Uterus (tissue), 4 donors: ENCODE data around the gene DGKG. TPM values are rescaled to one million over a fixed set of nuclear protein-coding genes. Genes with fewer than 3 reads are reported as not detected.

Source experiments
- DNase-seq, 2 donors: peaks; one replicate each; pipeline ENCODE4 v3.0.0-alpha.2; 2019 to 2020
- H3K27ac ChIP-seq, 2 donors: fragments of 200-600 bp; sonication (generic); 1 replicate in 1 of 2; 2 replicates in 1 of 2; pipeline ENCODE4 v1.5.1; 2016 to 2018
- H3K27me3 ChIP-seq, 2 donors: fragments of 200-600 bp; sonication (generic); one replicate each; pipeline ENCODE4 v1.5.1; 2018 to 2019; ENCODE audit warnings: control low read depth in 1 of 2
- H3K36me3 ChIP-seq, 2 donors: fragments of 200-600 bp; sonication (generic); one replicate each; pipeline ENCODE4 v1.5.1; 2019; ENCODE audit warnings: control low read depth in 1 of 2
- H3K4me1 ChIP-seq, 2 donors: fragments of 200-600 bp; sonication (generic); one replicate each; pipeline ENCODE4 v1.5.1; 2018 to 2019; ENCODE audit warnings: control low read depth in 1 of 2
- H3K4me3 ChIP-seq, 2 donors: fragments of 200-600 bp; sonication (generic); 1 replicate in 1 of 2; 2 replicates in 1 of 2; pipeline ENCODE4 v1.5.1; 2018 to 2019; ENCODE audit warnings: mild to moderate bottlenecking in 1 of 2
- H3K9me3 ChIP-seq, 2 donors: fragments of 200-600 bp; sonication (generic); one replicate each; pipeline ENCODE4 v1.5.1; 2019; ENCODE audit warnings: control low read depth in 1 of 2
- CTCF ChIP-seq, 4 experiments: fragments of 200-600 bp in 2 of 4; fragments of 450-650 bp in 2 of 4; sonication (generic) in 2 of 4; IDR thresholded peaks; one replicate each; pipeline ENCODE4 v1.5.1; 2016 to 2019; ENCODE audit warnings: antibody characterized with exemption in 4 of 4, mild to moderate bottlenecking in 2 of 4, moderate library complexity in 1 of 4
- POLR2A ChIP-seq, 2 donors: fragments of 450-650 bp; IDR thresholded peaks; one replicate each; pipeline ENCODE4 v1.6.1; 2016; ENCODE audit warnings: antibody characterized with exemption in 2 of 2, mild to moderate bottlenecking in 1 of 2, moderate library complexity in 1 of 2
- intact Hi-C: fragments of 100-400 bp; cut with DNase I; formaldehyde crosslinking; loops from one replicate; pipeline ENCODE4 v1.15.1; 2023; ENCODE audit warnings: low total_unique reads
- total RNA-seq, 4 donors: library from RNA; depleted of rRNA in 3 of 4; stranded (reverse); fragments of >200 nt in 3 of 4; gene quantifications; one replicate each; pipeline versions ENCODE4 v1.1.0 to v1.2.4, GENCODE V29; 2014 to 2023
- donor health status: DM: yes; HTN: yes; CAD: no.

The DGKG gene
- total RNA-seq, 4 donors from 2014 or later, result 1.9 to 10.8 (median 6.7) TPM

GRCh38 chr3:186361246-186361761 is 730 bp downstream of the DGKG start:
- intact Hi-C loops, result no loop called here
- Histone ChIP-seq H3K4me1 (no peaks in the 10 kb centered on the region), H3K9me3 (no peaks in the 10 kb centered on the region), H3K27me3 (peaks cover 7 to 23% of the 10 kb centered on the region in 2 donors), H3K4me3 (peak overlapping the region; percentile 24 to 33), H3K27ac (peak overlapping the region; percentile 7 to 30), H3K36me3 (no peaks in the 10 kb centered on the region)
- DNase-seq, result no peak
- no peak for TF ChIP-seq POLR2A (IDR thresholded peaks at IDR 0.05)
- TF ChIP-seq CTCF (IDR thresholded peaks at IDR 0.05), result no peak

- DNase-seq, result no peak
- peak overlapping the region in 1 of 2 donors; percentile 7 for H3K27ac ChIP-seq
- intact Hi-C loops, result no loop called here
- H3K9me3 ChIP-seq, result no peaks in the 10 kb centered on the region
- no peaks in the 10 kb centered on the region for H3K36me3 ChIP-seq
- TF ChIP-seq CTCF (IDR thresholded peaks at IDR 0.05) (no peak), POLR2A (IDR thresholded peaks at IDR 0.05) (peak in 1 of 2 donors; percentile 18)
- H3K27me3 ChIP-seq, result peaks cover 7 to 23% of the 10 kb centered on the region in 2 donors
- no peaks in the 10 kb centered on the region for H3K4me1 ChIP-seq
- peak overlapping the region in 1 of 2 donors; percentile 33 for H3K4me3 ChIP-seq
Measured at GRCh38 chr3:186360779-186361178, 1.3 kb downstream of the DGKG start.

- no peaks in the 10 kb centered on the region for H3K9me3 ChIP-seq
- no peak for TF ChIP-seq POLR2A (IDR thresholded peaks at IDR 0.05)
- no peak for TF ChIP-seq CTCF (IDR thresholded peaks at IDR 0.05)
- H3K27ac ChIP-seq, result no peak overlapping the region
- H3K4me1 ChIP-seq, result no peaks in the 10 kb centered on the region
- DNase-seq, result no peak
- H3K36me3 ChIP-seq, result no peaks in the 10 kb centered on the region
- H3K4me3 ChIP-seq, result no peak overlapping the region
- peaks cover 7 to 19% of the 10 kb centered on the region in 2 donors for H3K27me3 ChIP-seq
- intact Hi-C loops, result no loop called here
Measured at GRCh38 chr3:186359078-186359477, 3.0 kb downstream of the DGKG start.

GRCh38 chr3:186356152-186356551 is 5.9 kb downstream of the DGKG start:
- intact Hi-C loops, result no loop called here
- DNase-seq, result no peak
- H3K9me3 ChIP-seq, result no peaks in the 10 kb centered on the region
- no peaks in the 10 kb centered on the region for H3K36me3 ChIP-seq
- H3K27ac ChIP-seq, result no peak overlapping the region
- TF ChIP-seq POLR2A (IDR thresholded peaks at IDR 0.05), result no peak
- no peak overlapping the region for H3K4me3 ChIP-seq
- no peaks in the 10 kb centered on the region for H3K4me1 ChIP-seq
- H3K27me3 ChIP-seq, result peaks cover 0 to 5% of the 10 kb centered on the region in 2 donors

GRCh38 chr3:186354100-186354499 is 7.9 kb downstream of the DGKG start:
- H3K36me3 ChIP-seq, result no peaks in the 10 kb centered on the region
- no peaks in the 10 kb centered on the region for H3K4me1 ChIP-seq
- H3K9me3 ChIP-seq, result no peaks in the 10 kb centered on the region
- no peak for DNase-seq
- H3K27ac ChIP-seq, result no peak overlapping the region
- H3K4me3 ChIP-seq, result no peak overlapping the region
- intact Hi-C loops, result no loop called here
- H3K27me3 ChIP-seq, result no peaks in the 10 kb centered on the region
- TF ChIP-seq CTCF (IDR thresholded peaks at IDR 0.05), result no peak
- TF ChIP-seq POLR2A (IDR thresholded peaks at IDR 0.05), result no peak

- Histone ChIP-seq H3K9me3 (no peaks in the 10 kb centered on the region), H3K27me3 (no peaks in the 10 kb centered on the region), H3K4me1 (no peaks in the 10 kb centered on the region), H3K27ac (no peak overlapping the region), H3K4me3 (no peak overlapping the region), H3K36me3 (no peaks in the 10 kb centered on the region)
- no peak for DNase-seq
- TF ChIP-seq POLR2A (IDR thresholded peaks at IDR 0.05) (no peak), CTCF (IDR thresholded peaks at IDR 0.05) (no peak)
- intact Hi-C loops, result no loop called here
Measured at GRCh38 chr3:186352369-186352768, 9.7 kb downstream of the DGKG start.
